Stimulated activated CD8-positive, alpha-beta memory T cell treated with anti-CD3 and anti-CD28 coated beads, Interleukin-7, amount 100 ng/mL, for 48 hours (primary cell): ENCODE results near the gene HNRNPAB.
"Not testable (repeated sequence)": the region's sequence is repeated elsewhere in the genome, so short reads cannot be mapped to it uniquely, and the experiment has no call there.

Experiments
- DNase-seq, 2 donors: peaks; one replicate each; pipeline ENCODE4 v3.0.0-alpha.2; 2020; ENCODE audit warnings: low read depth in 1 of 2; ENCODE audit errors: extremely low read depth in 1 of 2

The HNRNPAB gene

GRCh38 chr5:178241688-178242231, 37.4 kb downstream of the HNRNPAB start:
- DNase-seq, result no peak

- DNase-seq, result no peak
Observed at GRCh38 chr5:178242416-178242815, 38.1 kb downstream of the HNRNPAB start.

- no peak for DNase-seq
Observed at GRCh38 chr5:178244576-178244975, 40.2 kb downstream of the HNRNPAB start.

- no peak for DNase-seq
Observed at GRCh38 chr5:178245389-178245788, 41.1 kb downstream of the HNRNPAB start.

- no peak for DNase-seq
Observed at GRCh38 chr5:178246624-178247279, 42.4 kb downstream of the HNRNPAB start.

GRCh38 chr5:178247481-178248456, 43.4 kb downstream of the HNRNPAB start:
- no peak for DNase-seq

- DNase-seq, result no peak
Observed at GRCh38 chr5:178248750-178249149, 44.4 kb downstream of the HNRNPAB start.

GRCh38 chr5:178249191-178249989, 45.1 kb downstream of the HNRNPAB start:
- DNase-seq, result no peak

- no peak for DNase-seq
Observed at GRCh38 chr5:178250263-178250662, 45.9 kb downstream of the HNRNPAB start.

- DNase-seq, result no peak
Observed at GRCh38 chr5:178252258-178252657, 47.9 kb downstream of the HNRNPAB start.

GRCh38 chr5:178253632-178254031, 49.3 kb downstream of the HNRNPAB start:
- DNase-seq, result not testable (repeated sequence)

- DNase-seq, result no peak
Observed at GRCh38 chr5:178256746-178257145, 52.4 kb downstream of the HNRNPAB start.

GRCh38 chr5:178257650-178258049, 53.3 kb downstream of the HNRNPAB start:
- no peak for DNase-seq

GRCh38 chr5:178259623-178260536, 55.5 kb downstream of the HNRNPAB start:
- no peak for DNase-seq
